Hematopoietic multipotent progenitor cell treated with erythropoietin and hydrocortisone succinate and interleukin-3 and kit ligand, for 15 days (in vitro differentiated cells): ENCODE measurements around the gene ACTL8.

Experiments
- DNase-seq: peaks from one replicate; pipeline ENCODE4 v3.0.0-alpha.2; 2015; ENCODE audit warnings: low spot score

The ACTL8 gene

GRCh38 chr1:17770983-17771382 lies 15.8 kb downstream of the ACTL8 start:
- DNase-seq = no peak

- no peak for DNase-seq
These were observed 17.6 kb downstream of the ACTL8 start for GRCh38 chr1:17772615-17773212.

GRCh38 chr1:17773591-17774326 lies 18.6 kb downstream of the ACTL8 start:
- DNase-seq = no peak

- DNase-seq = no peak
These were observed 19.3 kb downstream of the ACTL8 start for GRCh38 chr1:17774452-17774851.

- DNase-seq = no peak
These were observed 20.7 kb downstream of the ACTL8 start for GRCh38 chr1:17775796-17776195.

- no peak for DNase-seq
These were observed 21.3 kb downstream of the ACTL8 start for GRCh38 chr1:17776426-17776825.

DNA sequence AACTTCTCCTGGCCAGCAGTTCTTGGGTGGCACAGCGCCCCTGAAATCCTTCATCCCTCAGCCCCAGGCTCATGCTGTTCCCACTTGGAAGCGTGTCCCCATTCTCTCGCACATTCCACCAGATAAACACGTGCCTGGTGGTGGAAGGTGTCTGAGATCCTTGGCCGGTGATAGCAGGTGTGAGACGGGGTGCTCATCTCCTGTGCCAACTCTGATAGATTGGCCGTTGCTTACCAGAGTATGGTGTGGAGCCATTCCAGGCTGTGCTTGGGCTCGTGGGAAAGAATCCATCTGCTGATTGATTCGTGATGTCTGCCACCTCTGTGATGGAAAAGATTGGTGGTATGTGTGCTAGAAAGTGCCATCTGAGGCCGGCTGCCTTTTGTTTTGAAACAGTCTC lies 22.2 kb downstream of the ACTL8 start:
- DNase-seq = no peak

DNA sequence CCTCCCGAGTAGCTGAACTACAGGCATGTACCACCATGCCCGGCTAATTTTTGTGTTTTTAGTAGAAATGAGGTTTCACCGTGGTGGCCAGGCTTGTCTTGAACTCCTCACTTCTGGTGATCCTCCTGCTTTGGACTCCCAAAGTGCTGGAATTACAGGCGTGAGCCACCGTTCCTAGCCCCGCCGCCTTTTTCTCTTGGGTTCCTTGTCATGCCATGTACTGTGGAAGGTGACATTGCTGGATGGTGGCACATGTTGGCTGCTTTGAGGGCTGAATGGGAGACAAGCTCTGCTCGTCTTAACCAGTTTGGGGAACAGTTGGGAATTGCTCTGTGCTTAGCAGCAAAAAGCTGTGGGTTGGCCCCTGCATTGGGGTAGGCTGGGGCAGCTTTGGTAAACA lies 22.7 kb downstream of the ACTL8 start:
- DNase-seq = no peak

- DNase-seq = no peak
These were observed 25.8 kb downstream of the ACTL8 start for GRCh38 chr1:17780916-17781315.

GRCh38 chr1:17789926-17790325 lies 34.8 kb downstream of the ACTL8 start:
- no peak for DNase-seq

GRCh38 chr1:17790383-17791054 lies 35.4 kb downstream of the ACTL8 start:
- no peak for DNase-seq

GRCh38 chr1:17791055-17791390 lies 35.9 kb downstream of the ACTL8 start:
- DNase-seq = no peak

GRCh38 chr1:17791480-17791879 lies 36.3 kb downstream of the ACTL8 start:
- no peak for DNase-seq

DNA sequence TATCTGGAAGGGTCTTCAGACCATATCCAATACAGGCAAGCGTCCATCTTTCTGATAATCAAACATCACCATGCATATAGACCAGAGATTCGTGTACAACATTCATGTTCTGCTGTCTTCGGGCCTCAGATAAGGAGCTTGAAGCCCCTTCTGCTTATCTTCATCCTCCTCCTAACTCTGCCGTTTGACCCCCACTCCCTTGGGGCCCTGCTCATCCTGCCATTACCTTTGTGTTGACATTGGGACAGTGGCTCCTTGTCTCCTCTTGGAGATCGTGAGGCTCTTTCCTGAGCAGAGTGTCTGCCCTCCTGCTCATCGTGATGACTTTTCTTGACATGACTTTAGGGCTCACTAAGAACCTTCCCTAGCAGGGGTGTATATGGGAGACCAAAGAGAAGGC lies 37.3 kb downstream of the ACTL8 start:
- DNase-seq = no peak

DNA sequence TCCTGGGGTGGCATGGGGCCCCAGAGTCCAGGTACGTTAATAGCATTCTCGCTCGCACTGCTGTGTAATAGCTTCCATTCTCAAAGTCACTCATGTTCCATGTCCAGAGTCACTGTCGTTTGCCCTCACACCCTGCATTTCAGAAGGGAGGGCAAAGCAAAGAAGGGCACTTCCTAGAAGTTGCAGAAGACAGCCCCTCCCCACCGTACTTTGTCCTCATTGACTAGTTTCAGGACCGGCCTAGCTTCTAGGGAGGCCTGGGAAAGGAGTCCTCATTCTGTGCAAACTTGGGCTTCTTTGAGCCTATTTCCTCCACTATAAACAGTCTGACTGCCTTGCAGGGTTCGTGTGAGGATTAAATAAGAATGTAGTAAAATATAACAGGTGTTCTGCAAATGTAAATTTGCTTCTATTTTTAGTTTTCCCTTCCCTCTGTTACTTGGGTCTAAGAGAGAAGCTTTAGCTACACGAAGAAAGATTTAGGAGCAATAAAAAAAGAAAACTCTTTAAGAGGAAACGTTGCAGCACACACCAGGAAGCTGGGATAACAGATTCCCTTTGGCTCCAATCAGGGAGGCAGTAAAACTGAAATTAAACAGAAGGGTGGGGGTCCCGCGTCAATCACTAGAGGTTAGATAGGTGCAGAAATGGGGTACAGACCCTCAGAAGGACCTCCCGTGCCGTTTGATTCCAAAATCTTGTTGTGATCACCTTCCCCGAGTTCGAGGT lies 40.1 kb downstream of the ACTL8 start:
- DNase-seq = no peak

DNA sequence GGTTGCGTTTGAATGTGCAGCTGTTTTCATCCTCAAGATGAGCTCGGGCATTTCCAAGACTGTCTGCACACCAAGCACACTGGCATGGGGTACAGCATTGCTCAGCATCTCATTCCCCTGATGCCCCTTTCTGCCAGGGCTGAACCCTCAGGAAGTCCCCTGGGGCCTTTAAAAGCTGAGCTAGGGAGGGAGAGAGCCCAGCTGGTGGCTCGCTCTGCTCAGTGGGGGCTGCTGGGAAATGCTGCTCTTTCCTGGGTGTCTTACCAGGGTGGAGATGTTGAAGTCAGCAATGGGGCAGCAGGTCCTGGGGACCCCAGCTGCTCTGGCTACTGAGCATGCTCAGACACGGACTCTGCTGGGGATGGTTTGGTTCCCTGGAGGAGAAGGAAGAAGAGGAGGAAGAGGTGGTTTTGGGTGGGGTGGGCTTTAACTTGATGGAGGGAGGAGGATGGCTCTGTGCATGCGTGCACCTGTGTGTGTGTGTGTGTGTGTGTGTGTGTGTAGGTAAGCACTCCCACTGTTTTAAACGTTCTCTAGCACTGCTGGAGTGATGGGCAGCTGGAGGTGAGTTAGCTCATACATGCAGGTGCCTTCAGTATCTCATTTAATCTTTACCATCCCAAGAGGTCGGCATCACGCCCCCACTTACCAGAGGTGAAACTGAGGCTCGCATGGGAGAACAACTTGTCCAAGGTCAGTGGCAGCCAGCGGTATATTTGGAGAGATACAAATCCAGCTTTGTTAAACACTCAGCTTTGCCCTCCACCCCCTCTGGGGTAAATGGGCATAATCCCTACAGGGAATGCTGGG lies 40.9 kb downstream of the ACTL8 start:
- no peak for DNase-seq

DNA sequence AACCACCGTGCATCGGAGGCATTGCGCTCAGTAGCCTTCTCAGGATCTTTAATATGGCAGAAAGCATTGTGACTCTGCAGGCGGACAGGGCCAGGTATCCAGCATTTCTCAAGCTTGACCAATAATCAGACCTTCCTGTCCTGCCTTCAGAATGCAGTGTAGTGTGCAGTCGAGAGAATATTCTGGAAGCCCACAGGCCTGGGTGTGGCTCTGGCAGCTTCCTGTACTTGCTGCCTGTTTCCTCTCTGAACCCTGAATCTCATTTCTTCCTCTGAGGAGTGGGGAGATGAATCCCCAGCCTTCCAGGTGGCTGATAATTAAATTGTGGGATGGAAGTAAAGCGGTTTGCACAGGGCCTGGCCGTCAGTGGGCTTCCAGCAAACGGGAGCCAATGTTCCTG lies 42.3 kb downstream of the ACTL8 start:
- DNase-seq = no peak

- DNase-seq = no peak
These were observed 42.9 kb downstream of the ACTL8 start for GRCh38 chr1:17798011-17798410.

DNA sequence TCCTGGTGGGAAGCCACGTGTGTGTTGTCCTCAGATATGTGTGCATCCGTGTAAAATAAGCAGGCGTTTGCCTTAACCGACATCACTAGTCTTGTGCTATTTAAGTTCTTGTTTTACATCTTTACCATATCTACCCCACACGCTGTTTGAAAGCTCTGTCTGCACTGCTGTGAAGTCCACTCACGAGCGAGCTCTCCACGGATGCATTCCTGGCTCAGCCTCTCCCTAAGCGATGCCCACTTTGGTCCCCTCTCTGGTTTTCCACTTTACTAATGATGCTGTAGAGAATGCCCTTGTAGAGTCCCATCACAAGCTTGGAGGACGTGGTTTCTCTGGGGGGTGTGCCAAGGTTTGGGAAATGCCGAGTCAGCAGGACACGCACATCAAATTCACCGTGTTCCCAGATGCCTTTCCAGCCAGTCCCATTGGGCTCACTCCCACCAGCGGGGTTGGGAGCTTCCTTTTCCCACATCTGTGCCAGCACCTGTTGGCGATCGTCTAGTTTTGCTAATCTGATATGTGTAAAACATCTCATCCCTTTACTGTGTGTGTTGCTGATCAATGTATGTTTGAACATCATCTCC lies 43.8 kb downstream of the ACTL8 start:
- DNase-seq = no peak

DNA sequence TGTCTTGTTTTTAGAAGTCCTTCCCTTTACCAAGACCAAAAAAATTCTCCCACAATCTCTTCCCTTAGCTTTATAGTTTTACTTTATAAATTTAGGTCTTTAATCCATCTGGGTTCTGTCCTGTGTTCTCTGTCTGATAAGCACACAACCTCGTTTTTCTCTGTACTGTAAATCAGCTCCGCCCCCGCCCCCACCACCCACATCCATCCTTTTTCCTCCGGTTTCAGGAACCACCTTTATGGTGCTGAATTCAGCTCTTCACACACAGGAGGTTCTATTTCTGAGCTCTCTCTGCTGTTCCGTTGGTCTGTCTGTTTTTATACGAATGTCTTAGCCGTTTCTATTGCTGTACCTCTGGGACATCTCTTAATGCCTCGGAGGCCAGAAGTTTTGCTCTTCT lies 44.5 kb downstream of the ACTL8 start:
- no peak for DNase-seq

DNA sequence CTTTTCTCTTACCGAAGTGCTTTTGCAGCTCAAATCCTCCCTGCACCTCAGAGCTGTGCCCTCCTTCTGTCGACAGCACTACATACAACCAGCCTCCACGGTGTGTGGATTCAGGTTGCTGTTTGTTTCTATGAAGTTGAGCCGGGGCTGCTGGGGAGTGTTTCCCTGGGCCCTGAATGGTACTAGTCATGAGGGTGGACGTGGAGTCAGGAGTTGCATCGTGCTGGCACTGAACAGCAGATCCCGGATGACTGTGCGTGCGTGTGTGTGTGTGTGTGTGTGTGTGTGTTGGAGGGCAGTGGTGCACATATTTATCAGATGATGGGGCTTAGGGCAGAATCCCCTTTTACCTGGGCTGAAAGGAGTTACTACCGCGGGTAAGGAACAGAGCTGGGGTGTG lies 47.0 kb downstream of the ACTL8 start:
- no peak for DNase-seq

DNA sequence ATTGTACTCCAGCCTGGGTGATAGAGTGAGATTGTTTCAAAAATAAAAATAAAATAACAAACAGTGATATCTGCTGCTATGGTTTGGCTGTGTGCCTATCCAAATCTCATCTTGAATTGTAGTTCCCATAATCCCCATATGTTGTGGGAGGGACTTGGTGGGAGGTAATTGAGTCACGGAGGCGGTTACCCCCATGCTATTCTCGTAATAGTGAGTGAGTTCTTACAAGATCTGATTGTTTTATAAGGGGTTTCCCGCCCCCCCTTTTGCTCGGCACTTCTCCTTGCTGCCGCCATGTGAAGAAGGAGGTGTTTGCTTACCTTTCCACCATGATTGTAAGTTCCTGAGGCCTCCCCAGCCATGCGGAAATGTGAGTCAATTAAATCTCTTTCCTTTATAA lies 47.8 kb downstream of the ACTL8 start:
- DNase-seq = no peak
